ENCODE results near the gene KDR. TPM values are rescaled to one million over a fixed set of nuclear protein-coding genes. Genes with fewer than 3 reads are reported as not detected.

Gene KDR
- polyA plus RNA-seq, 1 donor, result 36.5 TPM

DNA sequence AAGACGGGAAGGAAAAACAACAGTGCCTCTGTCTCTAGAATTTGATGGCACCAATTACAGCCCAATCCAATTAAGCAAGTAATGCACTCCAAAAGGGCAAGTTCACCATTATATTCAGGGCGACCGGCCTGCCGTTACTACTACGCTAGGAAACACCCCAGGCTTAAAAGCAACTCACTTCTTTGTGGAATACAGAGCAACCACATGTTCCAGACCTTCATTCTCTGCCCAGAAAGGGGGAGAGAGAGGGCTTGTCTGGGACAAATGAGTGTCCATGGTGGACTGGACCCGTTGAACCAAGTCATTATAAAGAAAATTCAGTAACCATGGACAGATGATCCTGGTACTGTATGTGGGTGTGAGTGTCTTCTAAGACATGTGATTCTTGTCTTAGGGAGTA is 1.6 kb downstream of the KDR start:
- no peak for DNase-seq (ENCODE audit: low read depth)

DNA sequence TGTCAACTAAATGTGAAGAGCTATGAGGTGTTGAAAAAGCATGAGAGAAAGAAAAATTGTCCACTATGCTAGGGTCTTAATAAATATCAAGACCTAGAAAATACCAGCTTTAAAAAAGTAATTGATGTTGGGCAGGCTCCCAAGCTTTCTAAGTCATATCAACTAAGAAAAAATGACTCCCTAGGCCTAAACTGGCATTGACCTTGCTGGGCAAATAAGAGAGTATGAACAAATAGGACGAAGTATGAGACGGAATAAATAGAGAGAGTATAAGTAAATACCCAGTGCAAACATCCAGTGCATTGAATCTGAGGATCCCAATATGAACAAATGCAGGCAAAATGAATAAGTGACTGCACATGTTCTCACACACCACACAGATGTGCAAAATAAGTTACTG is 3.2 kb downstream of the KDR start:
- DNase-seq (ENCODE audit: low read depth), result no peak

- DNase-seq (ENCODE audit: low read depth), result no peak
These were observed 4.1 kb downstream of the KDR start for GRCh38 chr4:55121246-55121645.

- no peak for DNase-seq (ENCODE audit: low read depth)
These were observed 7.0 kb downstream of the KDR start for GRCh38 chr4:55118397-55118796.

- no peak for DNase-seq (ENCODE audit: low read depth)
These were observed 7.9 kb downstream of the KDR start for GRCh38 chr4:55117511-55117910.

DNA sequence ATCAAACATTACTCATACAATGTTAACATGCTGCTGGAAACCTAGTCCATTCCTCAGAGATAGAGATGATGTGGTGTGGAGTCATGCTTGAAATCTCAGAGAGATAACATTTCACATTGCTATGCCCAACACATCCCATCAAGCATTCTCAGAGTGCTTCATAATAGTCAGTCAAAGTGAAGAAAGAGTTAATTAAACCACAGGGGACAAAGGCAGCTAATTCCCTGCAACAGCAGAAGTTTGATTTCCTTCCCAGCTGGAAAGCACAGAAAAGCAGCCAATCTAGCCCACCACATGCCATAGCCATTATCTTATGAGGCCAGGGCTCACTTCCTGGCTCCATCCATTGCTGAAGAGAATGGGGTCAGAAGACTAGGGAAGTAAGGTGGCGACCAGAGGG is 8.9 kb downstream of the KDR start:
- DNase-seq (ENCODE audit: low read depth), result no peak

DNA sequence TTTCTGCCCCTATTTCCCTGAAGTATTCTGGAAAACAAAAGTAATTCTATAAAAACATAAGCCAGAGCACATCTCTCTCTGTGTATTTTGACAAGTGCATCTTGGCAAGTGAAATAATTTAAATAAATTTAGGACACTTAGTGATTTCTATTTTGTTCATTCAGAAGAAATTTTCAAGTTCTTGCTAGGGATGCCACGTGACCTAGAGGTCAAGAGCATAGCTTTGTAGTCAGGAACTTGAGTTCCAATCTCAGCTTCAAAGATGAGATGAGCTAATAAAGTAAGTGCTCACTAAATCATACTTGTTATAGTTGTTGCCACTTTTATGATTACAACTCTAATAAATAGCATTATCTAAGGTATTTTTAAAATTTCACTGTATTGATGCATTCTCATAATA is 13.8 kb downstream of the KDR start:
- DNase-seq (ENCODE audit: low read depth), result no peak

DNA sequence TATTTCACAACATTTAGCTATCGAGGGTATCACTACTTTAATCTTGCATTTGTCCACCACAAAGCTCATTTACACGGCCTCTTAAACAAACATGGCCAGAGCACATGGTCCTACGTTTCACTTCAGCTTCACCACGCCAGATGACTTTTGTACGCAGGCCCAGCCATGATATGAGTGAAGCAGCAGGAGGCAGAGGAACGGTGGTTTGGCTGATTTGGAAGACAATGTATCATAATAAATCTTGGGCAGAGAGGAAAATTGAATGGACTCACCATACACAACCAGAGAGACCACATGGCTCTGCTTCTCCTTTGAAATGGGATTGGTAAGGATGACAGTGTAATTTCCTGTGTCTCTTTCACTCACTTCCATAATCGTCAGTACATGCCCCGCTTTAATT is 15.3 kb downstream of the KDR start:
- DNase-seq (ENCODE audit: low read depth), result no peak

DNA sequence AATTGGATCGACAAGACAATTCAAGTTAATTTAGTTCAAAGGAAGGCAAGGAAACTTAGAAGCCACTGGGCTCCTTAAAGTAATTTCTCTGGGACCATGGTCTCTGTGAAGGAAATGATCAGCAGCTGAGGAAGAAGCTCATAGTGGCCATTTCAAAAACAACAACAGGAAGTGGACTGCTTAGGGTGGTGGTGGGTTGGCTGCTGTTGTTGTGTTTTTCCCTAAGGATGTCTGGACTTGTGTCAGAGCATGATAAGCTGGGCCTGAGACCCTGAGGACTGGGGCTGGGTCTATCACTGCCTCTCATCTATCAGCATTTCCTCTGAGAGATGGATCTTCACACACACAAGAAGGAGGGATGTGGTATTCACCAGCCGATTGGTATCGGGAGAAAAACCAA is 18.3 kb downstream of the KDR start:
- no peak for DNase-seq (ENCODE audit: low read depth)

GRCh38 chr4:55103224-55103623 is 22.2 kb downstream of the KDR start:
- no peak for DNase-seq (ENCODE audit: low read depth)

DNA sequence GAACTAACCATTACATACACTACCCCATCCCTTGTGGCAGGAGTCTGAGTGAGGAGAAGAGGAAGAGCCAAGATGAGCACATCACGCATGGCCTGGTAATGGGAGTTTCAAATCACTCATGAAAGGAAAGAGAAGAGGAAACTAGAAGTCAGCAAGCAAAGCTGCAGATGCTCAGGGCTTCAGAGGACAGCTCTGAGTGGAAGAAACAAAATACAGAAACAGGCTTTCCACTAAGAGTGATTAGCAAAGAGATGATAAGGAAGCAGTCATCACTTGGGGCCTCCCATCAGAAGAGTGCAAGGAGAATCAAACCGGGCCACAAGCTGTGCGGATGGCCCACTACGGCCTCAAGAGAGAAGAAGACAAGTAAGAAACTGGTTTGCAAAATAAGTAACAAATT is 25.6 kb downstream of the KDR start:
- no peak for DNase-seq (ENCODE audit: low read depth)

DNA sequence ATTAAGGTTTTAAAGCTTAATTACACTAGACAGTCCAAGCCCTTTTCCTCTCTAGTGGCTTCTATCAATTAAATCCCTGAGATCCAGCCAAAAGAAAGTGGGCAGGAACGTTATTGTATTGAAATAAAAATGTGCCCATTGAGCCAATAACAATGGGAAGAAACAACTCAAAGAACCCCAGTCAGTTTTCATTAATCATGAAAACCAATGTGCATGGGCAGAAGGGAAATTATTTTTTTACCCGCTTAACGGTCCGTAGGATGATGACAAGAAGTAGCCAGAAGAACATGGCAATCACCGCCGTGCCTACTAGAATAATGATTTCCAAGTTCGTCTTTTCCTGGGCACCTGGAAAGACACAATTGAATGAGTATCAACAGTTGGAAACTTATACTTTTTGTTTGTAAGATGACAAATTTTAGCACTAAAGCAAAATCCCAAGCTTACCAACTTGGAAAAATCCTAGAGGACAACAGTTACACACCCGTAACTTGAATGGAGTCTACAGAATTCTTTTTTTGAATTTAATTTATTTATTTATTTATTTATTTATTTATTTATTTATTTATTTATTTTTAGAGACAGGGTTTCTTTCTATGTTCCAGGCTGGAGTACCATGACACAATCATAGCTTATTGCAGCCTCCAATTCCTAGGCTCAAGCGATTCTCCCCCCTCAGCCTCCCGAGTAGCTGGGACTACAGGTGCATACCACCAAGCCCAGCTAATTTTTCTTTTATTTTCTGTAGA is 26.8 kb downstream of the KDR start:
- DNase-seq (ENCODE audit: low read depth), result no peak

GRCh38 chr4:55096619-55097018 is 28.8 kb downstream of the KDR start:
- DNase-seq (ENCODE audit: low read depth), result no peak

- DNase-seq (ENCODE audit: low read depth), result no peak
These were observed 29.4 kb downstream of the KDR start for GRCh38 chr4:55096045-55096444.

- no peak for DNase-seq (ENCODE audit: low read depth)
These were observed 32.9 kb downstream of the KDR start for GRCh38 chr4:55092504-55092903.

- DNase-seq (ENCODE audit: low read depth), result no peak
These were observed 35.5 kb downstream of the KDR start for GRCh38 chr4:55089916-55090315.

GRCh38 chr4:55087913-55088260 is 37.5 kb downstream of the KDR start:
- DNase-seq (ENCODE audit: low read depth), result no peak

DNA sequence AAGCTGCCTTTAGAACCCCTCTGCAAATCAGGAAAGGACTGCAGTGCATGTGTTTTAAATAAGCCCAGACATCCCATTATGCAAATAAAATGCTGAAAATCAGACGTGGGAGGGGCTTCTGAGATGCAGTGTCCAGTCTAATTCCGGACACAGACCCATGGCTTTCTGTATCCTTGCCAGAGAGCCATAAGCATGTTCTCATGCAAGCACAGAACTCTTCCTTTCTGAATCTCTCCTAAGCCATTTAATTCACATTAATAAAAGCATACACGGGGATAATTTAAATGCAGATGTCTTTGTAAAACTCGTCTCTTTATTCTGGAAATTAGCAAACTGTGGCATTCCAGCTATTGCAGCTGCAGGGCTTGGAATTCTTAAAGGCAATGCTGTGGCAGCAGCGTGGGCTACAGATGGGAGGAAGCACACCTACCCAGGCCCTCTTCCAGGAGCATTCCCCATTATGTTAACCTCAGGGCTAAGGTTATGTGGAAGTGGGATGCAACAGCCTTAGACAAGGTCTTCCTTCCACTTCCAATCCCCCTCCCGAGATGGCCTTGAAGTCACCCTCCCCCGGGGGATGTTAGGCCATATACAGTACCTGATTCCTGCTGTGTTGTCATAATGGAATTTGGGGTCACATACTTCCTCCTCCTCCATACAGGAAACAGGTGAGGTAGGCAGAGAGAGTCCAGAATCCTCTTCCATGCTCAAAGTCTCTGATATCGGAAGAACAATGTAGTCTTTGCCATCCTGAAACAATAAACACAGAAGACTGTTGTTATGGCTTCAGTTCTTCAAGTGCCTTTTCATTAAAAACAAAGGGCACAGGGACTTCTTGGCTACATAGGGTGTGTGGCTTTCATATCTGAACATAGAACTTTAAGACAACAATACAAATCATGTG is 38.1 kb downstream of the KDR start:
- DNase-seq (ENCODE audit: low read depth), result peak; percentile 68

GRCh38 chr4:55086578-55086977 is 38.8 kb downstream of the KDR start:
- DNase-seq (ENCODE audit: low read depth), result no peak

DNA sequence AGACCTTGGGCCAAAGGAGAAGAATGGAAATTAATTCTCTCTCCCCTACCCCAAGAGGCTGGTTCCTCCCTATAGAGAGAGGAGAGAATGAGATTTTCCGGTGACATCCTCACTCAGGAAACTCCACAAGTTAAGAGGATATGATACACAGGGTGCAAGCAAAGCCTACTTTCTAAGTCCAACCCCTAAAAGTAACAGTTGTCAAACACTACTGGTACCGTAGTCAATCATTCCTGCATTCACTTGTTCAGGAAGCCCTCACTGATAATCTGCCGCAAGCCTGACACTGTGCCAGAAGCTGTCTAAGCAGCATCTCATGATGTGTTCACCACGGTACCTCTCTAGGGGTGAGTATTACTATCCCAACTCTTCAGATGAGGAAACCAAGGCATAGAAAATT is 41.7 kb downstream of the KDR start:
- no peak for DNase-seq (ENCODE audit: low read depth)

- DNase-seq (ENCODE audit: low read depth), result no peak
These were observed 42.6 kb downstream of the KDR start for GRCh38 chr4:55082756-55083155.

- no peak for DNase-seq (ENCODE audit: low read depth)
These were observed 45.1 kb downstream of the KDR start for GRCh38 chr4:55080174-55080865.

All from forelimb muscle (tissue), 1 donor.